Rectal smooth muscle tissue (tissue), 1 donor: Measurements from ENCODE around the gene ENC1.

Experiments
- H3K27ac ChIP-seq: one replicate; pipeline ENCODE4 v1.7.0; 2013; ENCODE audit warnings: low read depth, low read length, inconsistent platforms
- H3K27me3 ChIP-seq: one replicate; pipeline ENCODE4 v1.7.0; 2013; ENCODE audit warnings: low read length; ENCODE audit not compliant: control insufficient read depth, insufficient read depth
- H3K36me3 ChIP-seq: one replicate; pipeline ENCODE4 v1.7.0; 2013; ENCODE audit warnings: low read length; ENCODE audit not compliant: control insufficient read depth, insufficient read depth
- H3K4me1 ChIP-seq: one replicate; pipeline ENCODE4 v1.7.0; 2013; ENCODE audit warnings: low read length; ENCODE audit not compliant: control insufficient read depth, insufficient read depth
- H3K4me3 ChIP-seq: one replicate; pipeline ENCODE4 v1.7.0; 2013; ENCODE audit warnings: low read length
- H3K9ac ChIP-seq: one replicate; pipeline ENCODE4 v1.7.0; 2013; ENCODE audit warnings: low read length

Gene ENC1

GRCh38 chr5:74652576-74652975, 12.0 kb upstream of the ENC1 start:
- H3K27me3 ChIP-seq, result no peaks in the 10 kb centered on the region
- no peak overlapping the region for H3K9ac ChIP-seq
- no peaks in the 10 kb centered on the region for H3K36me3 ChIP-seq
- H3K4me3 ChIP-seq, result no peak overlapping the region
- H3K4me1 ChIP-seq, result no peaks in the 10 kb centered on the region
- no peak overlapping the region for H3K27ac ChIP-seq

GRCh38 chr5:74651710-74652109, 11.2 kb upstream of the ENC1 start:
- H3K27ac ChIP-seq, result no peak overlapping the region
- no peaks in the 10 kb centered on the region for H3K4me1 ChIP-seq
- H3K4me3 ChIP-seq, result no peak overlapping the region
- no peaks in the 10 kb centered on the region for H3K27me3 ChIP-seq
- no peak overlapping the region for H3K9ac ChIP-seq
- no peaks in the 10 kb centered on the region for H3K36me3 ChIP-seq

GRCh38 chr5:74649421-74649973, 9.0 kb upstream of the ENC1 start:
- Histone ChIP-seq H3K27ac (no peak overlapping the region), H3K27me3 (no peaks in the 10 kb centered on the region), H3K4me1 (no peaks in the 10 kb centered on the region), H3K9ac (no peak overlapping the region), H3K36me3 (no peaks in the 10 kb centered on the region), H3K4me3 (no peak overlapping the region)

GRCh38 chr5:74648835-74649293, 8.3 kb upstream of the ENC1 start:
- Histone ChIP-seq H3K27me3 (no peaks in the 10 kb centered on the region), H3K36me3 (no peaks in the 10 kb centered on the region), H3K4me1 (no peaks in the 10 kb centered on the region), H3K9ac (no peak overlapping the region), H3K4me3 (no peak overlapping the region), H3K27ac (no peak overlapping the region)

- no peaks in the 10 kb centered on the region for H3K36me3 ChIP-seq
- H3K27ac ChIP-seq, result no peak overlapping the region
- H3K27me3 ChIP-seq, result no peaks in the 10 kb centered on the region
- no peak overlapping the region for H3K4me3 ChIP-seq
- H3K9ac ChIP-seq, result no peak overlapping the region
- H3K4me1 ChIP-seq, result no peaks in the 10 kb centered on the region
Observed at GRCh38 chr5:74647096-74647495, 6.6 kb upstream of the ENC1 start.

- Histone ChIP-seq H3K4me3 (no peak overlapping the region), H3K27ac (no peak overlapping the region), H3K36me3 (no peaks in the 10 kb centered on the region), H3K27me3 (no peaks in the 10 kb centered on the region), H3K9ac (no peak overlapping the region), H3K4me1 (no peaks in the 10 kb centered on the region)
Observed at GRCh38 chr5:74643111-74643562, 2.6 kb upstream of the ENC1 start.

GRCh38 chr5:74642543-74642863, 2.0 kb upstream of the ENC1 start:
- H3K27me3 ChIP-seq, result no peaks in the 10 kb centered on the region
- H3K36me3 ChIP-seq, result no peaks in the 10 kb centered on the region
- no peak overlapping the region for H3K4me3 ChIP-seq
- no peak overlapping the region for H3K27ac ChIP-seq
- no peaks in the 10 kb centered on the region for H3K4me1 ChIP-seq
- H3K9ac ChIP-seq, result no peak overlapping the region

GRCh38 chr5:74641735-74642542, 1.4 kb upstream of the ENC1 start:
- H3K4me3 ChIP-seq, result peak overlapping the region; percentile 91
- H3K9ac ChIP-seq, result no peak overlapping the region
- H3K27me3 ChIP-seq, result no peaks in the 10 kb centered on the region
- H3K4me1 ChIP-seq, result no peaks in the 10 kb centered on the region
- H3K27ac ChIP-seq, result no peak overlapping the region
- no peaks in the 10 kb centered on the region for H3K36me3 ChIP-seq

GRCh38 chr5:74640954-74641734, 616 bp upstream of the ENC1 start:
- Histone ChIP-seq H3K27ac (peak overlapping the region; percentile 47), H3K27me3 (no peaks in the 10 kb centered on the region), H3K9ac (peak overlapping the region; percentile 2), H3K4me1 (no peaks in the 10 kb centered on the region), H3K36me3 (no peaks in the 10 kb centered on the region), H3K4me3 (peak overlapping the region; percentile 91)

GRCh38 chr5:74639807-74640449, 600 bp downstream of the ENC1 start:
- H3K4me3 ChIP-seq, result peak overlapping the region; percentile 91
- H3K4me1 ChIP-seq, result no peaks in the 10 kb centered on the region
- peaks cover 4% of the 10 kb centered on the region for H3K36me3 ChIP-seq
- H3K27ac ChIP-seq, result peak overlapping the region; percentile 62
- H3K27me3 ChIP-seq, result no peaks in the 10 kb centered on the region
- H3K9ac ChIP-seq, result peak overlapping the region; percentile 69

- Histone ChIP-seq H3K27me3 (no peaks in the 10 kb centered on the region), H3K27ac (no peak overlapping the region), H3K4me1 (no peaks in the 10 kb centered on the region), H3K4me3 (peak overlapping the region; percentile 91), H3K9ac (peak overlapping the region; percentile 69), H3K36me3 (peaks cover 4% of the 10 kb centered on the region)
Observed at GRCh38 chr5:74638970-74639806, 1.3 kb downstream of the ENC1 start.
